Measurements from ENCODE around the gene OPA3.

DNA sequence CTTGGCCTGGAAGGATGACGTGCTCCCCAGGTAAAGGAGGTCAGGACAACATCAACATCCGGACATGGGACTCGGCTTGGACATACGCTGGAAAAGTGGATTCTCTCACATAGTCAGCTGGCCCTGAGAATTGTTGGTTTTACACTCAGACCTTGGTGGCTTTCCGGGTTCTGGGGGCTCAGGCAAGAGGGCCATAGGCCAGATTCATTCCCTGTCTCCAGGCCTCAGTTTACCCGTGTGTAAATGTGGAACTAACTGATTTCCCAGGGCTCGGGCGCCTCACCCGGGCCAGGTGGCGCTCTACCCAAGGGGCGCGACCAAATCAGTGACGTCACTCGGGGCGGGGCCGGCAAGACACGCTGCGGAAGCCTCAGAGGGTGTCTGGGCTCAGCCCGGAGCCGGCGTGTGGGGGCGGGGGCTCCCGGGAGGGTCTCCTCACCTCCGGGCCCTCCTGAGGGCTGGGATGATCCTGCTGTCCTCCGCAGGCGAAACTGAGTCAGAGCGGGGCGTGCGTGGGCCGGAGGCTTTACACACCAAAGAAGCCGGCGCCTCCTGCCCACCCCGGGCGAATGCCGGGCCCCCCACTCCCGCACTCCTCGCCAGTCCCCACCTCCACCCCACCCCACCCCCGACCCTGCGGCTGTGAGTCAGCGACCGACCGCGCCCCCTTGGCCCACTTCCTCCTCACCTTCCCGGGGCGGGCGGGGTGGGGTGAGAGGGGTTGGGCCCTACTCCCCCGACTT is 78.2 kb downstream of the OPA3 start:
- TF ChIP-seq, protein P1, sequence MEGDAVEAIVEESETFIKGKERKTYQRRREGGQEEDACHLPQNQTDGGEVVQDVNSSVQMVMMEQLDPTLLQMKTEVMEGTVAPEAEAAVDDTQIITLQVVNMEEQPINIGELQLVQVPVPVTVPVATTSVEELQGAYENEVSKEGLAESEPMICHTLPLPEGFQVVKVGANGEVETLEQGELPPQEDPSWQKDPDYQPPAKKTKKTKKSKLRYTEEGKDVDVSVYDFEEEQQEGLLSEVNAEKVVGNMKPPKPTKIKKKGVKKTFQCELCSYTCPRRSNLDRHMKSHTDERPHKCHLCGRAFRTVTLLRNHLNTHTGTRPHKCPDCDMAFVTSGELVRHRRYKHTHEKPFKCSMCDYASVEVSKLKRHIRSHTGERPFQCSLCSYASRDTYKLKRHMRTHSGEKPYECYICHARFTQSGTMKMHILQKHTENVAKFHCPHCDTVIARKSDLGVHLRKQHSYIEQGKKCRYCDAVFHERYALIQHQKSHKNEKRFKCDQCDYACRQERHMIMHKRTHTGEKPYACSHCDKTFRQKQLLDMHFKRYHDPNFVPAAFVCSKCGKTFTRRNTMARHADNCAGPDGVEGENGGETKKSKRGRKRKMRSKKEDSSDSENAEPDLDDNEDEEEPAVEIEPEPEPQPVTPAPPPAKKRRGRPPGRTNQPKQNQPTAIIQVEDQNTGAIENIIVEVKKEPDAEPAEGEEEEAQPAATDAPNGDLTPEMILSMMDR (IDR thresholded peaks at IDR 0.05): peak; percentile 8 to 60 (median 44)
- peak; percentile 80 to 87 for TF ChIP-seq POLR2A (IDR thresholded peaks at IDR 0.05)
